NCI-H526 (cell line): ENCODE results near the gene CNNM1.

ENCODE experiments used
- DNase-seq, 2 experiments: peaks; one replicate each; lab custom pipeline; 2025; lab: John Stamatoyannopoulos, UW

The CNNM1 gene

DNA sequence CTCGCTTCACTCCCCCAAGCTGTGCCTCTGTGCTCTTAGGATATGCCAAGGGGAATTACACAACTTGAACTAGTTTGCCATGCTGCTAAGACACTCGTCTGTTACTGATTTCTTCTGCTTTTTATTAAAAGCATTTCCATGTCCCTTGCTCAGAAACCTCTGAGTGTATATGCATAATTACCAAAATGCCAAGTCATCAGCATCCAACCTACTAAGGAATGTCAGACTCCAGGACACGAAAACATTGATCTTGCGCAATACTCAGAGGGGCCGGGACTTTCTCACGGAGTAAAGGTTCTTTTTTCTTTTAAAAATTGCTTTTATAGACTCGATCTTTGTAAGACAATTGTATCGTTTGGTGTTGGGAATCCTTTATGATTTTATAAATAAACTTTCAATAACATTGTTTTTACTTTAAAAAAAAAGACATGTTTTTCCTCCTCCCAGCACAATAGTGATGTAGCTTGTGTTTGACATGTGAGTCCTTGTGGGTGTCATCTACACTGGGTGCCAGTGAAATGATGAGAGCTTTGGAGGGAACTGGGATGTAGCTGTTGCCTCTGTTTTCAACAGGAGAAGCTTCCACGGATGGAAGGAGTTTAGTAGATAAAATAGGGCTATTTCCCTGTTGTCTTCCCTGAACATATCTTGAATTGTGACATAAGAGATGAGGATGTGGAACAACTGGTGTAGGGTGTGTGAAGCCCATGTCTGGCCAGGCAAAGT, 43.6 kb downstream of the CNNM1 start:
- no peak for DNase-seq

DNA sequence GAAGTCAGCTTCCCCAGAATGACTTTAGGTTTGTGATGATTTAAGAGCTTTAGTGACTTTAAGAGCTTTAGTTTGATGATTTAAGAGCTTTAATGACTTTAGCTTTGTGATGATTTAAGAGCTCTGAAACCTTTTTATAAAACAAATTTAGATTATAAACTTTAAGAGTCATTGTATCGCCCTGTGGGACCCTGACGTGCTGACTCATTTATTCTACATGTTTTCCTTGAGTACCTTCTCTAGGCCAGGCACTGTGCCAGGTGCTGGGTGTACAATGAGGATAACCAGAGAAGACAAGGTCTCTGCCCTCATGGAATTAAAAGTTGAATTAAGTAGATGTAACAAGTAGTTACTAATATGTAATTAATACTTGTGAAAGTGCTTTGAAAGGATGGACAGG, 45.4 kb downstream of the CNNM1 start:
- no peak for DNase-seq

DNA sequence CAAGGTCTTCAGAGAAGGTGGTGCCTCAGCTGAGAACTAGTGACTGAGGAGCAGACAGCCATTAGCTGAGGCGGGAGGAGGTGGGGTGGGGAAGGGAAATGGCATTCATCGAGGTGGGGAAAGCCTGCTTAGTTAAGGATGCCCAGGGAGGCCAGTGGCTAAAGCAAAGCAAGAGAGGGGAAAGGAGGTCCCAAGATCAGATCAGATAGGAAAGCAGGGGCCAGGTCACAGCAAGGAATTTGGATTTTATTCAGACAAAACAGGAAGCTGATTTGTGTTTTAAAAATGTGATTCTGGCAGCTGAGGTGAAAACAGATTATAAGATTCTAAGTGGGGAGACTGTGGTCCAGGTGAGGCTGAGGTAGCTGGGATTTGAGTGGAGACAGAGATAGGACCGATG, 45.8 kb downstream of the CNNM1 start:
- no peak for DNase-seq

DNA sequence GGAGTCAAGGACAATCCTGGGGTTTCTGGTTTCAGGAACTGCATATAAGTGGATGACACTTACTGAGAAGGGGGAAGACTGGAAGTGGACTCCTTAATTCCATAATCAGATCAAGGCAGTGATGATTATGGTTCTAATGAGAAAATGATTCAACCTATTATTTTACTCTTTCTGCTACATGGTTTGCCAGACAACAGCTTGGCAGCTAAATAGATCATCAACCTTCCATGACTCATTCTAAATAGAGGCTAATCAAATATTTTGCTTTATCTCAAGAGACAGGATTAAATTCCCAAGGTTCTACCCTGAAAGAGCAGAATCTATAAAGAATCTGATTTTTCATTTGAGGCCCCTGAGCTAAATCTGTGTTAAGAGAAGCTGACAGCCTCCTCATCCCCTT, 46.3 kb downstream of the CNNM1 start:
- DNase-seq: no peak

DNA sequence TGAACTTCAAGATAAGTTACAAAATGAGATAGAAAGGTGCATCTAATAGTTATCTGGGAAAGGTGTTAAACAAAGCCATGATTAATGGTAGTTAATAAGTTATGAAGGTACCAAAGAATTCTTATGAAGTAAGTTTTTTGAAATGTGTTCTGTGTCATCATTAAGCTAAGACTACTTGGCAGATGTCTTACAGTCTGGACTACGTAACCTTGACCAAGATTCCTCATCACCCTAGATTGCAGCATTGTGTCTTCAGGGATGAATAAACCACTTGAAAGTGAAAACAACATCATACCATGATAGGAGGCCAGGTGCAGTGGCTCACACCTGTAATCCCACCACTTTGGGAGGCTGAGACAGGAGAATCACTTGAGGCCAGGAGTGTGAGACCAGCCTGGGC, 53.0 kb downstream of the CNNM1 start:
- DNase-seq: no peak

DNA sequence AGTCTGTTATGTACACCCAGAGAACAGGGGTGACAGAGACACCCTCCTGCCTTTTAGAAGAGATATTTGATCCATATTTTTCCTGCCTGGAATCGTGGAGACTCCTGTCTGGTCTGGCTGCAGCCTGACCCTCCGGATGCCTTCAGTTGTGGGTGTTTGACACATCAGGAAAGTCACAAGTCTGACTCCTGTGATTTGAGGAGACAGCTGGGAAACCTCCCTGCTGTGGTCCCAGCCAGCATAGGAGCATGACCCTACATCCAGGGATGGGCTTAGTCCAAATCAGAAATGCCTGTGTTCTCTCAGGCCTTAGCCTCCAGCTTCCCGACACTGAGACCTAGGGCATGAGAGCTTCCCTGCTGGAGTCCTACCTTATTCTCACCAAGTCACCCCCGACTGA, 57.9 kb downstream of the CNNM1 start:
- no peak for DNase-seq

DNA sequence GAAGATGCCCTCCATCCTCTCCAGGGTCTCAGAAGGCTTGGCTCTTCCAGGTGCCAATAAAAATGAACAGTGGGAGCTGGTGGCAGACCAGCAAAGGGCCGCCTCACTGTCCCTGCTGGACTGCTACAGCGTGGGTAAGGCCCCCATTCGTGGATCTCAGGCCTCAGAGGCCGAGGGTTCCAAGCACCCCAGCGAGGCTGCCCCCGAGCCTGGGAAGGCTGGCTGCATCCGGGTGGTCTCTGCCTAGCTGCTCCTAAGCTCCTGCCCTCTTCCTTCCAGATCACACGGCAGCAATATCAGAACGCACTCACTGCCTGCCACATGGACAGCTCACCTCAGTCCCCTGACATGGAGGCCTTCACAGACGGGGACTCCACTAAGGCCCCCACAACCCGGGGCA, 58.4 kb downstream of the CNNM1 start:
- DNase-seq: no peak

DNA sequence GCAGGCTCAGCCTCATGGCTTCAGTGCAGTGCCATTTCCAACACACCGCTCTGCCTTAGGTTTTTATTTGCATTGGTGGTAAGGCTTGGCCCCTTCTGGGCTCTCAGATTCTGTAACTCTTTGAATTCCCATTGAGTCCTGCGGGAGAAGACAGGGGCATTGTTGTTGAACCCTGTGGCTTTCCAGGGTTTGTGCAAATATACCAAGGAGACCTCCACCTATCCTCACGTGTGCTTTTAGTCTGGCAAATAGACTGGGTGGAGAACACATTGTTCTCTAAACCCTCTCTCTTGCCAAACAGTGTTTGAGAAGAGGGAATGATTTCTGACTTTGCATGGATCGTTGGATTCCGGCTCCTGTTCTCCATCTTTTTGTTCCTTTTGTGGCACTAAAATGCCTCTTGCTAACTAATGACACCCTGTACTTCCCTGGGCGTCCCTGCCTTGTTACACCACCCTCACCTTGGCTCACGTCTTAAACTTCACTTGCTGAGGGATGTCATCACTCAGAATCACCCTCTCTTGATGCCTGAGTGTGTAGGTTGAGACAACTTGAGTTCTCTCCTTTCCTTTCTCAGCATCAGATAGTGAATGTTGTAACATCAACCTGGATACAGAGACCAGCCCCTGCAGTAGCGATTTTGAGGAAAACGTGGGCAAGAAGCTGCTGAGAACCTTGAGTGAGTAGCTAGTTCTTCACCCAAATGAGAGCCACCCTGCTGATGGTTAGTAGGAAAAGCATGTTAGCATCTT, 60.7 kb downstream of the CNNM1 start:
- DNase-seq: no peak

DNA sequence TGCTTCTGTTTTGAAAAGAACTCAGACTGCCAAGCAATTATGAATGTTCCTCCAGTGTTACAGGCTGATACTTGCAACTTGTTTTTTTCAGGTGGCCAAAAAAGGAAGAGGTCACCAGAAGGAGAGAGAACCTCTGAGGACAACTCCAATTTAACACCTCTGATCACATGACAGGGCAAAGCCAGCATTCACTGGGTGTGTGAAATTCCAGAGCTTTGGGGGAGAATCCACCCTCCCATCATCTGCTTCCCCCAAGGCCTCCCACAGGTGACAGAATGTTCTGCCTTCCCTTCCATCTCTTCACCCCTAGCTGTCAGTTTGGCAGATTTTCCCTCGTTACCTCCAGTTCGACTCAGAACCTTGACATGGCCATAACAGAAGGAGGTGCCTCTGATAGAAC, 62.2 kb downstream of the CNNM1 start:
- DNase-seq: no peak

DNA sequence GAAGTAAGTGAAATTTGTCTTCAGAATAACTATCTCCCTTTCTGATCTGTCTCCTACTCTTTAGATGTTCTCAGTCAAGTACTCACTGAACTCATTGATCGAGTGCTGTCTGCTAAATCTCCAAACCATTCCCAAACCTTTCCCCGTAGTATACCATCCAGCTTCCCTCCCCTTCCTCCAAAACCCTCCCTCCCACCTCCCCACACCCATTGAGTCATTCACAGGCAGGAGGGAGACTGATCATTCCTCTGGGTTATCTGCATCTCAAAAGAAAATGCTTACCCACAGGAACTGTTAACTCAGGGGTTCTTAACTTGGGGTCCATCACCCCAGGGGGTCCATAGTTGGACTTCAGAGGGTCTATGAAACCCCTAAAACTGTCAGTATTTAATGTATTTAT, 63.9 kb downstream of the CNNM1 start:
- no peak for DNase-seq

DNA sequence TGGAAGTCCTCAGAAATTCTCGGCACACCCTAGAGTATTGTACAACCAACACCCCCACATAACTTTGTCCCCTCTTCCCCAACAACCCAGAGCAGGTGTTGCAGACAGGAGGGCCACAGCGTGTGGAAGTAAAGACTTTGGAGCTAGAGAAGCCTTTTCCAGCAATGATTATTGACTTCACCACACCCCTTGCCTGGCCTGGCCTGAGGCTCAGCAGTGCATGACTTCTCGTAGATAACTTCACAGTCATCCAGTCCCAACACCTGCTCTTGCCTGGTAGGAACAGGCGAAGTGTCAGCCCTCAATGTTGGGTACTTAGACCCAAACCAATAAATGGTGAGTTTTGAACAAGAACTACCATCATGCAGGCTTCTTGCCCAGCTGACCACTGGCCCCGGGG, 64.5 kb downstream of the CNNM1 start:
- no peak for DNase-seq

DNA sequence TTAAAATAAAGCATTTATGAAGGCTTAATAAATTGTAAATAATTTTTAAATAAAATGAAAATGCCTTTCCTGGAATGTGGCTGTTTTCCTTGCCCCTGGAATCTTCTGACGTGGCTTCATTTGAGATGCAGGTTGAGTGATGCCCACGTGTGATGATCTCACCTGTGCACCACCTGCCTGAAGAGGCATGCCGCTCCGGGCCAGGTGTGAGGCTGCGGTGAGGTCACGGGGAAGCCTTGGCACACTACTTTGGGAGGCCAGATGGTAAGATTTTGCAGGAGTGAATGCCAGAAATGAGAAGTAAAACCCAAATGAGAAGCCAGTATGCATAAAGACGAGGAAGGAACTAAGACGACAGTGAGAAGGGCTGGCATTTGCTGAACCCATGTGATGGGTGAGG, 65.1 kb downstream of the CNNM1 start:
- no peak for DNase-seq

DNA sequence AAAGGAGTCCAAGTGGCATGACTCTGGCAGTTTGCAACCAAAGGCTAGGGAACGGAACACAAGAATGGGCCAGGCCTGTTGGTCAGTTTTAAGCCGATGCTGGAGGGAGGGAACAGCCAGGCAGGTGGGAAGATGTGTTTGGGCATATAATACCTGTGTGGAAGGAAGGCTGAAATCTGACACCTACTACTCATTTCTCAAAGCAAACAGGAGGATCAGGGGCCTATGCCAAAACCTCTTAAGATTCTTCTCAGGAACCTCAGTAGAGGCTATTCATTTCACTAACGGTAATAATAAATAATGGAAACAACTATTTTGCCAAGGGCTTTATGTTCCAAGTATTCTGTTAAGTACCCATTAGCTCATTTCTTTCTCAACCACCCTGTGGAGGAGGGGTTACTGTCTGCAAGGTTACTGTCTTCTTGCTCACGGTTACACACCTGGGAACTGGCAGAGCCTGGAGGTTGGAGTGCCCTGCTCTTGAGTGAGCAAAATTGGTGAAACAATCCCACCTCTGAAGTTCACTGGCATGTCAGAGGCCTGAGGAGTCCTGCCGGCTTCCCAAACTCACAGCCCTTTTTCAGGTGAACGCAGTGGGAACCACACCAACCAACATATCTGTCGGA, 65.7 kb downstream of the CNNM1 start:
- DNase-seq: no peak

DNA sequence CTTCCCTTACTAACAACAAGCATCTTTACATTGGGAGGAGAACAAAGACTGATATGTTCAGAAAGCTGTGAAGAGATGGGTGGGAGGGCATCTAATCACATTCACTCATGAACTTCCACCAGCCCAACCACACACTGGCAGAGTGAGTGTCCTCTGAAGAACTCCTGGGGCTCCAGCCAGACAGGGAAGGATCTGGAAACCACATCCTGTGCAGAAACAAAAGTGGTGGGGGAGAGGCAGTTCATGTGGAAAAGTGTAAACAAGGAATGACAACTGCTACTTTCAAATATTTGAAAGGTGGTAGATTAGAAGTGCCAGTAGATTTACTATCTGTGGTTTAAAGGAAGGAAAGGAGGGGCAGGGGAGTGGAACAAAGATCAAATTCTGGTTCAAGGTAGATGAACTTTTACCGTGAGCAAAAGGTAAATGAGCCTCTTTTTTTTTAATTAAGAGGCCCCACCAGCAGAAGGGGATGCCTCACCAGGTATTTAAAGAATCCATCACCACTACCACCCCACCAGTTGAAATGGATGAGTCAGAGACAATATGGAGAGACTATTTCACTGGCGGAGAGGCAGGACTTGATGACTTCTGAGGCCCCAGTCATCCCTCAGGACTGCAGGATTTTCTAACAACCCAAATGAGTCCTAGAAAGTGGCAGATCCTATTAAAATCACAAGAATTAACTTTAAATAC, 66.7 kb downstream of the CNNM1 start:
- no peak for DNase-seq

DNA sequence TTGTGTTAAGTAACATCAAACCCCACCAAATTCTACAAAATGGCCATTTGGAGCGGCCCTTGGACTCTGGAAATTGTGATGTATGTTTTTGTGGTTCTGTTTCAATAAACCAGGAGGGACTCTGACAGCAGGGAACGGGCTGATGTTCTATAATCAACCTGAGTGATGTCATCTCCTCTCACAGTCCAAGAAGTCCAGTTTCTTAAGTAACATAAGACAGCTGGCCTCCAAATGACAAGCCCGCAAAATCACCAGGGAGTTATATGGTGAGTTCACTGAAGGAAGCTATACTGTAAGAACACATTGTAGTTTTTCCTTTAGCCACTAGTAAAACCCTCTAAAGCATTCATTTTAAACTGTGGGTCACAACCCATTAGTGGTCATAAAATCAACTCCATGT, 67.3 kb downstream of the CNNM1 start:
- DNase-seq: no peak

DNA sequence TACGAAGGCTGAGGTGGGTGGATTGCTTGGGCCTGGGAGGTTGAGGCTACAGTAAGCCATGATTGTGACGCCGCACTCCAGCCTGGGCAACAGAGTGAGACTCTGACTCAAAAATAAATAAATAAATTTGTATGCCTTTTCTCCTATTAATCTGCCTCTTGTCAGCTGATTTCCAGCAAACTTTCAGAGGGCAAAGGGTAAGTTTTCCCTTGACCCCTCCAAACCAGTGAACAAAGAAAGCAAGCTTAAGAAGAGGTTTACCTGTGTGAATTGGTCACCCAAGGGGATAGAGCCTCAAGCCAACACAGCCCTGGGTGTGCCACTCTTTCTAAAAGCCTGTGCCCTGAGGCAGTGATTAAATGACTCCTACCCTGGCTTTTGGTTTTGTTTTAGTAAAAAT, 70.5 kb downstream of the CNNM1 start:
- DNase-seq: no peak

DNA sequence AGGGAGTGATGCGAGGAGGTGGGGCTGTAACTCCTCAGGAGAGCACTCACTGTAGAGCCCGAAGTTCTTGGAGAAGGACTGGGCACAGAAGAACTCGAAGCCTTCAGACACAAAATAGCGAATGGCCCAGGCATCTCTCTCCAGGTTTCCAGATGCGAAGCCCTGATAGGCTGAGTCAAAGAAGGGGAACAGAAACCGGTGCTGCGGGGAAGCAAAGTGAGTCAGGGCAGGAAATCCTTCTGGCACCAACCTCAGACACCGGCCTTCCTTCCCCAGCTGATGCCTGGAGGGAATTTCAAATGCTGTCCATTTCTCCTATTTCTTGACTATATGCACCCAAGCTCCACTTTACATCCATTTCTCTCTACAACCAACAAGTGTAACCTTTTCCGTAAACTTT, 74.5 kb downstream of the CNNM1 start:
- no peak for DNase-seq

DNA sequence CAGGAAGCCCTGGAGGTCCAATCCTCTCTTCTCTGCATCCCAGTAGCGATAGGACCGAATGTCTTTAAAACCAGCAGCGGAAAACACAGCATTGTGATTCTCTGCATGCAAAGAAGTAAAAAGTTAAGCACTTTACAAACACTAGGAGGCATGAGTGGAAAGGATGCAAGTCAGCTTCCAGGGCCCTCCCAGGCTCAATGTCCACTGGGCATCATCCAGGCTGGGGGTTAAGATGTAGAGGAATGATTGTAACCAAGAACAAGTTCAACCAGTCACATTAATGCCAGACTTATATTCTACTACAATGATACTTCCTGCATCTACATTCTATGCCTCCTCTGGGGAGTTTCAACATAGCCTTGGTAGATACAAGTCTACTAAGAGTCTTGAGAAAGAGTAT, 77.0 kb downstream of the CNNM1 start:
- no peak for DNase-seq

DNA sequence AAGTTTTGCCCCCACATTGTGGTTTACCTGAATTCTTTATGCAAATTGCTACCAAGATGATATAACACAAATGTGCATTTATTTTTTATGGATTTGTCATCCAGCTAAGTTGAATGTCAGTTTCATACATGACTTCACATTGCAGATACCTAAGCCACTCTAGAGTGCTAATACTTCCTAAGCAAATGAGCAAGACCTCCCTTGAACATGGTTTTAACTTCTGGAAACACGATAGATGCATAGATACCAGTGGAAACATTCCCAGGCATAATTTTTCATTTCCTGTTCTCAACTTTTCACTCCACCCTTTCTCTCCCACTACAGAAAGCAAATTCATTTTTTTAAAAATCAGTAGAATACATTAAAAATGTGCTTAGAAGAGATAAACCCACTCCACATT, 81.0 kb downstream of the CNNM1 start:
- no peak for DNase-seq

DNA sequence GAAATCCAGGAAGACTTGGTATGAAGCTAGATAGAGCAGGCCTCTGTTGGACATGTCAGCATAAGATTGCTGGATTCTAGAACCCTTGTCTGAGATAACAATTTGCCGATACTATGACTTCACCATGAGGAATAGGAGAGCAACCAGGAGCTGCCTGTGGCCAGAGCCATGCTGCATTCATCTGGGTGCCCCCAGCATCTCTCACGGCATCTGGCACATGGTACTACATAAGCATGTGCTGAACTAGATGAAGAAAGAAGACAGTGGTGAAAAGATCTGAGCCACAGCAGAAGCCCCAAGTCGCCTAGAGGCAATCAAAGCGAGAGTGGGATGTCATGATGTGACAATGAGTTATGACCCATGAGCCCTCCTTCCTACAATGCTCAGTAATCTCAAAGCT, 81.7 kb downstream of the CNNM1 start:
- no peak for DNase-seq

DNA sequence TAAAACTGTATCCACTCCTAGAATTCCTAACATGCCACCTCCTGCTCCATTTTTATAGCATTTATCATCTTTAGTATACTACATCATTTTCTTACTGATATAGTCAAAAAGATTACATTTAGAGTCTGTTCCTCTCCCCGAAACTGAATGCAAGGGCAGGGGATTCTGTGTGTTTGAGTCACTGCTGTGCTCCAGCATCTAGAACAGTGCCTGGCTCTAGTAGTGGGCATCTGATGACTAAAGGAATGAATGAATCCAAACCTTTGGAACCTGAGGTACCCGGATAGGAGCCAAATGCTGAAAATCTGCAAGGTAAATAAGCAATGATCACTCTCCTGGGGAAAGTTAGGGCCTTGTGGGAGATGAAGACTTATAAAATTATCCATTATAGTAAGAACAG, 82.4 kb downstream of the CNNM1 start:
- DNase-seq: no peak

DNA sequence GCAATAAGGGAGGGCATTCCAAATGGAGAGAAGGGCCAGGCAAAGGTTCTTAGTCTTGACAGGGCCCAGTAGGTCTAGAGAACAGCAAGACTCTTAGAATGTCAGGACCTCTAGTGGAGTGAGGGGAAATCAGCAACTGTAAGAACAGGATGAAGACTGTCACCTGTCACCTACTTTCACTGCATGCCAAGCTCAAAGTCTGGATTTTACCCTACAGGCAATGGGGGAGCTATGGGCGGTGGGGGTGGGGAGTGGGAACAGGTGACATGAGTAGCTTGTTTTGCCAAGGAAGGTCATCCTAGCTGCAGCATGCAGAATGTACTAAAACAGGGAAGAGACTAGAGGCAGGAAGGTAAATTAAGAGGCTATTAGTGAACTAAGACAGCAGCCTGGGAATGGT, 82.9 kb downstream of the CNNM1 start:
- no peak for DNase-seq
